ENCODE measurements around the gene SLC25A13. TPM values are rescaled to one million over a fixed set of nuclear protein-coding genes. Genes with fewer than 3 reads are reported as not detected.
A peak's percentile ranks its signal among the peaks of the same experiment; 100 is the strongest.

SLC25A13 gene
- total and polyA plus RNA-seq, 2 experiments from 2014 or later: 4.8 to 19.1 TPM

DNA sequence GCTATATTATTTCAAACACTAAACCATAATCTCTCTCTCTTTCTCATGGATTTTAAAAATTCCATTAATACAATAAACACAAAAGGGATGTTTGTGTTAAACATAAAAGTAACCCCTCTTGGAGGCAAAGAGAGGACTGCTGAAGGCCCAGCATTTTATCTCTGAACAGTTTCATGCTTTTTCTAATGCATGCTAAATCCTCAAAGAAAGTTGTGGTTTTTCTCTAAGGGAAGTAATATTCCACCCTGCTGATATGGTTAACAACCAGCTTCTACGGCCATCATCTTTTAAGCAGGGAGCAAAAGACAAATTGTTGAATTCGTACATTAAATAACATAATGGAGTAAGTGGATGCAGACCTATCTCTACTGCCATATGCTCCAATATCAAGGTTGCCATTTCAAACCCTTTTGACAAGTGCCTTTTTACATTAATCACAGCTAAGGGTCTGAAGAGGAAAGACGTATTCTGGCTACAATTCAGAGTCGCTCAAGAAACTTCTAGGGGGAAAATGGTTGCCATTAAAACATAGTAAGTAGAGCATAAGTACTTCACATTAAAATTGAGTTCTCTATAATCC is 103.1 kb downstream of the SLC25A13 start:
- Histone ChIP-seq H3K27me3 (replicated peaks; ENCODE audit: insufficient read depth) (no peaks in the 10 kb centered on the region), H3K9ac (no peak overlapping the region), H4K20me1 (ENCODE audit: insufficient read depth) (no peaks in the 10 kb centered on the region), H2AFZ (no peak overlapping the region), H3K4me2 (ENCODE audit: unreplicated experiment) (no peak overlapping the region), H3K9me3 (ENCODE audit: low read depth) (no peaks in the 10 kb centered on the region), H3F3A (ENCODE audit: insufficient read depth) (peaks cover 15% of the 10 kb centered on the region), H3K4me3 (no peak overlapping the region), H3K4me1 (ENCODE audit: insufficient read depth) (peaks cover 13% of the 10 kb centered on the region), H3K27ac (peak overlapping the region; percentile 23; the same call in 1 of the 2 replicates), H3K36me3 (ENCODE audit: low read depth) (no peaks in the 10 kb centered on the region), H3K79me2 (ENCODE audit: insufficient read depth) (no peaks in the 10 kb centered on the region), H3K9me2 (ENCODE audit: insufficient read depth) (no peaks in the 10 kb centered on the region)
- WGBS, 2 experiments (ENCODE audit: low coverage in 1 of 2, low lambda C conversion rate in 2 of 2, missing lambda C conversion rate in 2 of 2): 73 to 74% methylated on average over 4 of the region's 4 CpGs
- TF ChIP-seq EZH2 (IDR thresholded peaks at IDR 0.05; ENCODE audit: insufficient read depth, poor library complexity, severe bottlenecking): no peak
- TF ChIP-seq EZH2phosphoT487 (IDR thresholded peaks at IDR 0.05; ENCODE audit: insufficient read depth, low read depth): no peak
- in situ Hi-C loops (cut with MboI): no loop called here
- DNase-seq: no peak

DNA sequence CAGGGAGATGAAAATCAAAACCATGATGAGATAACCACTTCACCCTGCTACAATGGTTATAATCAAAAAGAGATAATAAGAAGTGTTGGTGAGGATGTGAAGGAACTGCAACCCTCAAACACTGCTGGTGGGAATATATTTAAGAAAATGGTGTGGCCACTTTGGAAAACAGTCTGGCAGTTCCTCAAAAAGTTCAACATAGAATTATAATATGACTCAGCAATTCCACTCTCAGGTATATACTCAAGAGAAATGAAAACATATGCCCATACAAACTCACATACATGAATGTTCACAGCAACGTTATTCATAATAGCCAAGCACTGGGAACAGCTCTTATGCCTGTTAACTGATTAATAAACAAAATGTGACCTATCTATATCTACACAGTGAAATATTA is 104.8 kb downstream of the SLC25A13 start:
- Histone ChIP-seq H3K79me2 (ENCODE audit: insufficient read depth) (no peaks in the 10 kb centered on the region), H3K27me3 (replicated peaks; ENCODE audit: insufficient read depth) (no peaks in the 10 kb centered on the region), H3K4me2 (ENCODE audit: unreplicated experiment) (no peak overlapping the region), H4K20me1 (ENCODE audit: insufficient read depth) (no peaks in the 10 kb centered on the region), H2AFZ (no peak overlapping the region), H3K4me1 (ENCODE audit: insufficient read depth) (peaks cover 13% of the 10 kb centered on the region), H3K4me3 (no peak overlapping the region), H3F3A (ENCODE audit: insufficient read depth) (peaks cover 15% of the 10 kb centered on the region), H3K27ac (no peak overlapping the region), H3K36me3 (ENCODE audit: low read depth) (no peaks in the 10 kb centered on the region), H3K9ac (no peak overlapping the region), H3K9me3 (ENCODE audit: low read depth) (no peaks in the 10 kb centered on the region), H3K9me2 (ENCODE audit: insufficient read depth) (no peaks in the 10 kb centered on the region)
- no peak for DNase-seq
- WGBS, 2 experiments (ENCODE audit: low coverage in 1 of 2, low lambda C conversion rate in 2 of 2, missing lambda C conversion rate in 2 of 2): 94 to 96% methylated on average over 1 of the region's 1 CpG
- in situ Hi-C loops (cut with MboI): no loop called here
- no peak for TF ChIP-seq EZH2 (IDR thresholded peaks at IDR 0.05; ENCODE audit: insufficient read depth, poor library complexity, severe bottlenecking)
- TF ChIP-seq EZH2phosphoT487 (IDR thresholded peaks at IDR 0.05; ENCODE audit: insufficient read depth, low read depth): no peak

DNA sequence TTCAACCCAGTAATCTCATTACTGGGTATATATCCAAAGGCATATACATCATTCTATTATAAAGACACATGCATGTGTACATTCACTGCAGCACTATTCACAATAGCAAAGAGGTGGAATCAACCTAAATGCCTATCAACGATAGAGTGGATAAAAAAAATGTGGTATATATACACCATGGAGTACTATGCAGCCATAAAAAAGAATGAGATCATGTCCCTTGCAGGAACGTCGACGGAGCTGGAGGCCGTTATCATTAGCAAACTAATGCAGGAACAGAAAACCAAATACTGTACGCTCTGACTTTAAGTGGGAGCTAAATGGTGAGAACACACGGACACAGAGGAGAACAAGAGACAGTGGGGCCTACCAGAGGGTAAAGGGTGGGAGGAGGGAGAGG is 105.5 kb downstream of the SLC25A13 start:
- Histone ChIP-seq H3K9me2 (ENCODE audit: insufficient read depth) (no peaks in the 10 kb centered on the region), H3K9ac (no peak overlapping the region), H3K4me3 (no peak overlapping the region), H3K9me3 (ENCODE audit: low read depth) (no peaks in the 10 kb centered on the region), H3K4me2 (ENCODE audit: unreplicated experiment) (no peak overlapping the region), H3K36me3 (ENCODE audit: low read depth) (no peaks in the 10 kb centered on the region), H4K20me1 (ENCODE audit: insufficient read depth) (no peaks in the 10 kb centered on the region), H3K27me3 (replicated peaks; ENCODE audit: insufficient read depth) (no peaks in the 10 kb centered on the region), H3F3A (ENCODE audit: insufficient read depth) (peaks cover 15% of the 10 kb centered on the region), H3K4me1 (ENCODE audit: insufficient read depth) (peaks cover 13% of the 10 kb centered on the region), H3K27ac (no peak overlapping the region), H2AFZ (no peak overlapping the region), H3K79me2 (ENCODE audit: insufficient read depth) (no peaks in the 10 kb centered on the region)
- WGBS, 2 experiments (ENCODE audit: low coverage in 1 of 2, low lambda C conversion rate in 2 of 2, missing lambda C conversion rate in 2 of 2): 96 to 97% methylated on average over 7 of the region's 7 CpGs
- DNase-seq: no peak
- in situ Hi-C loops (cut with MboI): no loop called here
- no peak for TF ChIP-seq EZH2phosphoT487 (IDR thresholded peaks at IDR 0.05; ENCODE audit: insufficient read depth, low read depth)
- TF ChIP-seq EZH2 (IDR thresholded peaks at IDR 0.05; ENCODE audit: insufficient read depth, poor library complexity, severe bottlenecking): no peak

DNA sequence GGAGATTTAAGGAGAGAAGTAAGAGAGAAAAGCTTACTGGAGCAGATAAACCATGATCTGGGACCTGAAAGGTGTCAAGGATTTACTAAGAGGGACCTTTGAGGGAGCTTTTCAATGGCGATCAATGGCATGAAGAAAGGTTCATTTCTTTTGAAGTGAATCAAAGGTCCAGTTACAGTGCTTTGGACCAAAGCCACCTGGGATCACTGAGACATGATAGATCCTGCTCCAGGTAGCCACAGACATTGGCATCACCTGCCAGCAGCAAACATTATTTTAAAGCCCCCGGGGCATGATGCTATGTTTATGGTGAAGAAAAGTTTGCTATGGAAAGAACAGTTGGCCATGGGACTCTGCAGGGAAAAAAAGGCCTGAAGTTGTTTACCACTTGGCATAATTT is 109.4 kb downstream of the SLC25A13 start:
- no peaks in the 10 kb centered on the region for H4K20me1 ChIP-seq (ENCODE audit: insufficient read depth)
- no peaks in the 10 kb centered on the region for H3K27me3 ChIP-seq (replicated peaks; ENCODE audit: insufficient read depth)
- H3K4me1 ChIP-seq (ENCODE audit: insufficient read depth): no peaks in the 10 kb centered on the region
- H3K4me3 ChIP-seq: no peak overlapping the region
- no peaks in the 10 kb centered on the region for H3F3A ChIP-seq (ENCODE audit: insufficient read depth)
- in situ Hi-C loops (cut with MboI): no loop called here
- H3K9ac ChIP-seq: no peak overlapping the region
- no peak overlapping the region for H3K27ac ChIP-seq
- no peak for DNase-seq
- no peak for TF ChIP-seq EZH2phosphoT487 (IDR thresholded peaks at IDR 0.05; ENCODE audit: insufficient read depth, low read depth)
- TF ChIP-seq EZH2 (IDR thresholded peaks at IDR 0.05; ENCODE audit: insufficient read depth, poor library complexity, severe bottlenecking): no peak
- no peaks in the 10 kb centered on the region for H3K9me3 ChIP-seq (ENCODE audit: low read depth)
- H3K36me3 ChIP-seq (ENCODE audit: low read depth): no peaks in the 10 kb centered on the region
- H3K4me2 ChIP-seq (ENCODE audit: unreplicated experiment): no peak overlapping the region
- 91 to 94% methylated on average over 2 of the region's 2 CpGs for WGBS, 2 experiments (ENCODE audit: low coverage in 1 of 2, low lambda C conversion rate in 2 of 2, missing lambda C conversion rate in 2 of 2)
- no peak overlapping the region for H2AFZ ChIP-seq
- no peaks in the 10 kb centered on the region for H3K9me2 ChIP-seq (ENCODE audit: insufficient read depth)
- no peaks in the 10 kb centered on the region for H3K79me2 ChIP-seq (ENCODE audit: insufficient read depth)

DNA sequence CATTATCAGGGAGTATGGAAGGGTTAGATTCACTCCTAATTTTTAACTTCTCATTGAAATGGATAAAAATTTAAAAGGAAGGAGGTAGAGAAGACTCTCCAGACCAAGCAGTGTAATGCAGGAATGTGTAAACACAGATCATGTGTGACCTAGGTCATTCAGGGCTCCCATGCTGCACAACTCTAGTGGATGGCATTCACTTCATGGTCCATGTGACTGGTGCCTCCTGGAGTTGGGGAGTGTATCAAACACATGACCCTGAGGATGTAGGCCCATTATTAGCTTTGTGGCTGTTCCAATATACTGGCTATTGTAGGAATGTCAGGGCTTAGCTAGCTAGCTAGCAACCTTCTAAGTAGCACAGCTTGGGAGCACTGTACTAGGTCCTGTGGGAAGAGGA is 109.9 kb downstream of the SLC25A13 start:
- no peak overlapping the region for H3K9ac ChIP-seq
- H3K27me3 ChIP-seq (replicated peaks; ENCODE audit: insufficient read depth): no peaks in the 10 kb centered on the region
- TF ChIP-seq EZH2 (IDR thresholded peaks at IDR 0.05; ENCODE audit: insufficient read depth, poor library complexity, severe bottlenecking): no peak
- no peak for TF ChIP-seq EZH2phosphoT487 (IDR thresholded peaks at IDR 0.05; ENCODE audit: insufficient read depth, low read depth)
- H3K4me1 ChIP-seq (ENCODE audit: insufficient read depth): no peaks in the 10 kb centered on the region
- no peak overlapping the region for H3K4me2 ChIP-seq (ENCODE audit: unreplicated experiment)
- H3K36me3 ChIP-seq (ENCODE audit: low read depth): no peaks in the 10 kb centered on the region
- H3K9me3 ChIP-seq (ENCODE audit: low read depth): no peaks in the 10 kb centered on the region
- H4K20me1 ChIP-seq (ENCODE audit: insufficient read depth): no peaks in the 10 kb centered on the region
- no peak overlapping the region for H2AFZ ChIP-seq
- no peaks in the 10 kb centered on the region for H3F3A ChIP-seq (ENCODE audit: insufficient read depth)
- DNase-seq: no peak
- no peaks in the 10 kb centered on the region for H3K9me2 ChIP-seq (ENCODE audit: insufficient read depth)
- in situ Hi-C loops (cut with MboI): no loop called here
- H3K4me3 ChIP-seq: no peak overlapping the region
- H3K27ac ChIP-seq: no peak overlapping the region
- no peaks in the 10 kb centered on the region for H3K79me2 ChIP-seq (ENCODE audit: insufficient read depth)
